ENCODE measurements around the gene CDK2.
"Not testable (repeated sequence)": the region's sequence is repeated elsewhere in the genome, so short reads cannot be mapped to it uniquely, and the experiment has no call there.

The CDK2 gene

DNA sequence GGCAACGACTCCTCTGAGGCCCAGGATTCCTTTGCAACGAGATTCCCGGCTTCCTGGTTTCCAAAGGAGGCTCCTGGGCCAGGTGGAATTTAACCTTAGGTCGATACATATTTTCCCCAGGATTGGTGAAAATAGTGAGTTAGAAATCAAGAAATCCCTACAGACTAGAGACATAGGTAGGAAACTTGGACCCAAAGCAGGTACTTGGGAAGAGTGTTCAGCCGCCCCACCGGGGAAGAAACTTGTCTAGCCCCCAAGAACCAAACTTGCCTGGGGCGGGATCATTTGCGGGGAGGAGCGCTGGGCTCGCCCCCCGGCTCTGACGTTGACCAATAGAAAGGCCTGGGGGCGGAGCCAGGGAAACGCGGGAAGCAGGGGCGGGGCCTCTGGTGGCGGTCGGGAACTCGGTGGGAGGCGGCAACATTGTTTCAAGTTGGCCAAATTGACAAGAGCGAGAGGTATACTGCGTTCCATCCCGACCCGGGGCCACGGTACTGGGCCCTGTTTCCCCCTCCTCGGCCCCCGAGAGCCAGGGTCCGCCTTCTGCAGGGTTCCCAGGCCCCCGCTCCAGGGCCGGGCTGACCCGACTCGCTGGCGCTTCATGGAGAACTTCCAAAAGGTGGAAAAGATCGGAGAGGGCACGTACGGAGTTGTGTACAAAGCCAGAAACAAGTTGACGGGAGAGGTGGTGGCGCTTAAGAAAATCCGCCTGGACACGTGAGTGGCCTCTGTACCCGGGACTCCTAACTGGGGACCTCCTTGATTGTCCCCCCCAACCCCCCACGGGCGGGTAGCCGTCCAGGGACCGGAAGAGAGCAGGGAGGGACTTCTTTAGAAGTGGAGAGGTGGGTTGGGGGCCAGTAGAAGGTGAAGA lies at the start of gene CDK2:
Gene CDK2, plus strand, starts transcription at position 423 of the 874 bp plus-strand sequence. Its CDS starts 179 bp downstream, at position 602.
- DNase-seq (ENCODE audit: insufficient read length, low spot score) (peak; percentile 77), FAIRE-seq (peak; percentile 87)

DNA sequence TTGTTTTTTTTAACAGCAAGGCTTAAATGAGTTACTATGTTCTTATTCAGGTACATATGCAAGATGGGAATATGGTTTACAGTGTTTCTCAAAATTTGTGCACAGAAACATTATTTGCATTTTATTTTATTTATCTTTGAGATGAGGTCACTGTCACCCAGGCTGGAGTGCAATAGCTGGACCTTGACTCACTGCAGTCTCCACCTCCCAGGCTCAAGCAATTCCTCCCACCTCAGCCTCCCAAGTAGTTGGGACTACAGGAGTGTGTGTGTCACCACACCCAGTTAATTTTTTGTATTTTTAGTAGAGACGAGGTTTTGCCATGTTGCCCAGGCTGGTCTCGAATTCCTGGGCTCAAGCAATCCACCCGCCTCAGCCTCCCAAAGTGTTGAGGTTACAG lies 47.6 kb upstream of the CDK2 start:
- FAIRE-seq; DNase-seq (ENCODE audit: insufficient read length, low spot score): not testable (repeated sequence)

DNA sequence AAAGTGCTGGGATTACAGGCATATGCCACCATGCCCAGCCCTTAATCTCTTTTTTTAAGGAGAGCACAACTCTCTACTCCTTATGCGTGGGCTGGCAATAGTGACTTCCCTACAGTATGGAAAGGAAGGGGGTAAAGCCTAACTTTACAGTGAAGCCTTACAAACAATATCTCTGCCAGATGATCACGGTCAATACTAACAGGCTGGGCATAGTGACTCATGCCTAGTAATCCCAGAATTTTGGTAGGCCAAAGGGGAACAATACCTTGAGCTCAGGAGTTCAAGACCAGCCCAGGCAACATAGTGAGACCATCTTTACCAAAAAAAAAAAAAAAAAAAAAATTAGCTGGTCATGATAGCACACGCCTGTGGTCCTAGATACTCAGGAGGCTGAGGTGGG lies 44.5 kb upstream of the CDK2 start:
- FAIRE-seq, result no peak
- no peak for DNase-seq (ENCODE audit: insufficient read length, low spot score)

DNA sequence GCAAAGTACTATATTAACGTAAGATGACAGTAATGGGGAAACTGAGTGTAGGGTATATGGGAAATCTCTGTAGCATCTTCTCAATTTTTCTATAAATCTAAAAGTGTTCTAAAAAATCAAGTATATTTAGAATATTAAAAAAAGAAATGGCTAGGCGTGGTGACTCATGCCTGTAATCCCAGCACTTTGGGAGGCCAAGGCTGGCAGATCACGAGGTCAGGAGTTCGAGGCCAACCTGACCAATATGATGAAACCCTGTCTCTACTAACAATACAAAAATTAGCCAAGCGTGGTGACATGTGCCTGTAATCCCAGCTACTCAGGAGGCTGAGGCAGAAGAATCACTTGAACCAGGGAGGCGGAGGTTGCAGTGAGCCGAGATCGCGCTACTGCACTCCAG lies 43.0 kb upstream of the CDK2 start:
- FAIRE-seq; DNase-seq (ENCODE audit: insufficient read length, low spot score): not testable (repeated sequence)

DNA sequence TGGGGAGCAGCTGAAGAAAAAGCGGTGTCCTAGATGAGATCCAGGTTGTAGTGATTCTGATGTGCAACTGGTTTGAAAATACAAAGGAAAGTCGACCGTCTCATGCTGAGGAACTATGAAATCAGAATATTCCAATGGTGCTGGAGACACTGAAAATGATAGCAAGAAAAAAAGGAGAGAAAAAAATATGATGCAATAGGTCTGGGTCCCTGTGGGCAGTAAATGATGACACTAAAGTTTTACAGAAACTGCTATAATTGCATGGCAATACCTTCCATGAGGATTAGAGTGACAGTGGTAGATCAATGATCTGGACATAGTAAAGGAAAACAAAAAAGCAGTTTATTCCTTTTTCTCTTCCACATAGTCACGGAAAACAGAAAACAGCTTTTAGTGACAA lies 41.3 kb upstream of the CDK2 start:
- DNase-seq (ENCODE audit: insufficient read length, low spot score) (no peak), FAIRE-seq (no peak)

DNA sequence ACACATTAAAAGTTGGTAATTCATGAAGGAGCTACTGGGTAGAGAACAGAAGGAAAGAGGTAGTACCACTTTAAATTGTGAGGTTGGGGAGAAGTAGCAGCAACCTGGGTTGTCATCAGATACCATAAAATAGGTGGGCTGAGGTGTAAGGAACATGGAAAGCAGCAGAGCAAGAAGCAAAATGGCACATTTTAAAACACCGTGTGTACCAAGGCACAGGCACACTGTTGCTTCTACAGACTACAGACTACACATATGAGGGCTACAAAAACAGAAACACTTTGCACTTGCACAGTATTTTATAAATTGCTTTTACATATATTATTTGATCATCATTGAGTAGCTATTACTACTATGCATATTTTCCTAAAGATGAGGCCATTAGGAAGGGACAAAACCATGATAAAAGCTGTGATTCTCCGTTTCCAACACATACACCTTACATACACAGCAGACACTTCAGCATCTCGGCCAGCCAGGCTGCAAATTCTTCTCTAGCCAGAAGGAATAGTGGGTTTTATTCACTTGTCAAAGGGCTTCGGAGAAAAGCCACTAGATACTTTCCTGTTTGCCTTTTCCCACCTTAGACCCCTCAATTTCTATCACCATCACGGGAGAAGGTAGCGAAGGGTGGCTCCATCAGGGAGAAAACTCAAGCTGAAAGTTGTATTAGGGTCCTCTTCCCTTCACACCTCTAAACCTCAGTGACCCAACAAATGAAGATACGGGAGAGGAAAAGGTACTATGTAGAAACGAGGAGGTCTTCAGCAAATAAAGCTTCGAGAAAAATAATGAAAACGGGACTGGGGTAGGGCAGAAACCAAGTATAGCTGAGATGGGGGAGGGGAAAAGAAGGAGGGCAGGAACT lies 40.5 kb upstream of the CDK2 start:
- FAIRE-seq (no peak), DNase-seq (ENCODE audit: insufficient read length, low spot score) (no peak)

DNA sequence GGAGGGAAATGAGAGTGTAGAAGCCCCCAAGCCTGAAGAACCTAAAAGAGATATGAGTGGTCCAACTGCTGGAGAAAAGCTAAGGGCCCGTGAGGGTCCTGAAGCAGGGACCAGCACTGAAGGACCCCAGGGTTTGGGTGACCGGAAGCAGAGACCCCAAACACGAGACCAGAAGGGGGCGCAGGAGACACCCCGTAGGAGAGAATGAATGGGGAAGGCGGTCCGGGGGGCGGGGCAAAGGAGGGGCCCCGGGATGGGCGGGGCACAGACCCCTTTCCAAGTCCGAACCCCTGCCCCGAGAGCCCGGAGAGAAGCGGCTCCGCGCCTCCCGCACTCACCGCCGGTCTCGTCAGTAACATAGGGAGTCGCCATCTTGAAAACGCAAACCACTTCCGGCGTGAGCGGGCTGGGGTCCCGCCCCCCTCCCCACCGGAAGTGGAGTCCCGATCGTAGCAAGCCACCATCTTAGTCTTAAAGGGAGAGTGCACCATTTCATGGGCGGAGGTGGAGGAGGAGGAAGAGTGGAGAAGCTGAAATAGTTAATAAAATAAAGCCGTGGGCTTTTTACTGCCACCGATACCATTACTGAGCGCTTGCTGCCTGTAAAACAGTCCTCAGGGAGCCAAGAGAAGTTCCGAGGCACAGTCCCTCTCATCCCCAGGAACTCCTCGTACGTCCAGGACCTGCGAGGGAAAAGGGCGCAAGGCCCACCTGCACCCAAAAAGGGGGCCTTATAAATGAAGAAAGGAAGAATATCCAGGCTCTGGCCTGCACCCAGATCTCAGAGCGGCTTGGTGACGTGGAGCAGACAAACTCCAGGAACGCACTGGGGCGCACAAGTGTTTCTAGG lies 39.7 kb upstream of the CDK2 start:
- peak; percentile 83 for FAIRE-seq

DNA sequence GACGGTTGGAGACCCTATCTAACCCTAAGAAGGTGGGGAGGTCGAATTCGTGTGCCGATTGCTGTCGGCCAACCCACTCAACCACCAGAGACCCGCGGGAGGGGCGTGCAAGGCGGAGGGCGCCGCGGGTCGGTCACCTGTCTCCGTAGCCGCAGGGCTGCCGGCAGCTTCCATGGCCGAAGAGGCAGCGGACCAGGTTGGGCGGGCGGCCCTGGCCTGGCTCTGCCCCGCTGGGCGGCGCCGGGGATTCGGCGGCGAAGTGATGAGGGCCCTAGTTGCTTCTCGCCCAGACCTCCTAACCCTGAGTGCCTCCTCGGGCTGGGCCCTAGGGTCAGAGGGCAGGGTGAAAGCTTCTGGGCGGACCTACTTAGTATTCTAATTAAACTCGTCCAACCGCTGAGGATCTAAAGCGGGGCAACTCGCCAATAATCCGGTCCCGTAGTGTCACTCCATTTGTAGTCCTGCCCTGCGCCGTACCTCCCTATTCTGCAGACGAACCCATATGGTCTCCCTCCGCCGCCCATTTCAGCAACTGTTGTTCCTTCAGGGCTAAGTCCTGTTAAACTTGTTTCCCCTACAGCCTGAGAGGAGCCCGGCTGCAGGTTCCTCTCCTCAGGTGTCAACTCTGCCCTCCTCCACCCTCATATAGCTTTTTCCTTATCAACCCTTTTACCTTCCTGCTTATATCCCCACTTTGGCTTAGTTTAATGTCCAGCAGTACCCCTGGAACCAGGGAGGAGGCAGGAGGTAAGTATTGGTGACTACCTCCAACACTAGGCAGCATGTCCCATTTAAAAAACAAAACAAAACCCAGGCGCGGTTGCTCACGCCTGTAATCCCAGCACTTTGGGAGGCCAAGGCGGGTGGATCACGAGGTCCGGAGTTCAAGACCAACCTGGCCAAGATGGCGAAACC lies 38.8 kb upstream of the CDK2 start, which contains the start of gene PYM1:
Gene PYM1, minus strand, starts transcription at position 307 of the 915 bp plus-strand sequence. Its CDS starts 133 bp downstream, at position 174.
- DNase-seq (ENCODE audit: insufficient read length, low spot score), result peak; percentile 41
- FAIRE-seq, result peak; percentile 81

More for the DNA sequence above, 39.7 kb upstream of the CDK2 start:
- peak; percentile 76 for DNase-seq (ENCODE audit: insufficient read length, low spot score)

DNA sequence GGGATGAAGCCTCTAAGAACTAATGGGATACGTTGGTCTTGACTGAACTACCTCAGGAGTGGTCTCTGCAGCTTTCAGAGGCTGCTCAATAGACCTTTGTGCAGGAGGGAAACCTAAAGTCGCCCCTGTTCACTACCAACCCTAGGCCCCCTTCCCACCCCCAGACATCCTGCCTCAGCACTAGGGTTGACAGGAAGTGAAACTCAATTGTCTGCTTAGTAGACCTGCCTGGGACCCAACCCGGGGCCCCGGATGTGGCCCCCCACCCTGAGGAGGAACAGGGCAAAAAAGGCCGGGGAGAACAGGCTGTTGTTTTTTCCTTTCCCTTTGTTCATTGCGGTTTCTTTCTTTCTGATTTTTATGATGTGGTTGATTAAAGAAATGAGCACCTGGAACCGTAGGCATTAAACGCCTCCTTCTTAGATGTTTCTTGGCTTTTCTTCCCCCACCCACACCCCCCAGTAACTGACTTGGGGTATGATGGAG lies 37.3 kb upstream of the CDK2 start:
- DNase-seq (ENCODE audit: insufficient read length, low spot score) (peak; percentile 70), FAIRE-seq (peak; percentile 72)

DNA sequence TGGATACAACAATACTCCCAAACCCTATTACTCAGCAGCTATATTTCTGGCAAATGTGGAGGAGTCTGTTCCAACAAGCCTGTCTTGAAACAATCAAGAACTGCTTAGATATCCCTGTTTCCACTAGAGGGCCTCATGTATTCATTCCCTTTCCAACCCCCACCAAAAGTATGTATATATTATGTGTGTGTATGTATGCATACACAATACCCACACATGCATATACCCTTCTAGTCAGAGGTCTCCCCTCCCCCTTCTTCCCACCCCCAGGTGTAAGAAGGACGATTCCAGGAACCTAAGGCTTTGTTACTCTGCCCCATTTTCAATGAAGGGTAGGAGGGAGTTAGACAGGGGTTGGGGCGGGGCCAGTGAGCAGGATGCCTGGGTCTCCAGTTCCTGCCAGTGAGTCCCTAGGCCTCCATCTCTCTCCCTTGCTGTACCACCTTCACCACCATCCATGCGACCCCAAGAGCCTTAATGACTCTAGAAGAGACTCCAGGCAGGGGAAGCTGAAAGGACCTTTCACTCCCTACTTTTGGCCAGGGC lies 35.8 kb upstream of the CDK2 start, which contains the start of gene DGKA:
Gene DGKA, plus strand, starts transcription at position 392 of the 546 bp plus-strand sequence. CDS start 5,342 bp downstream, outside the sequence.
- DNase-seq (ENCODE audit: insufficient read length, low spot score) (peak; percentile 61), FAIRE-seq (peak; percentile 78)

DNA sequence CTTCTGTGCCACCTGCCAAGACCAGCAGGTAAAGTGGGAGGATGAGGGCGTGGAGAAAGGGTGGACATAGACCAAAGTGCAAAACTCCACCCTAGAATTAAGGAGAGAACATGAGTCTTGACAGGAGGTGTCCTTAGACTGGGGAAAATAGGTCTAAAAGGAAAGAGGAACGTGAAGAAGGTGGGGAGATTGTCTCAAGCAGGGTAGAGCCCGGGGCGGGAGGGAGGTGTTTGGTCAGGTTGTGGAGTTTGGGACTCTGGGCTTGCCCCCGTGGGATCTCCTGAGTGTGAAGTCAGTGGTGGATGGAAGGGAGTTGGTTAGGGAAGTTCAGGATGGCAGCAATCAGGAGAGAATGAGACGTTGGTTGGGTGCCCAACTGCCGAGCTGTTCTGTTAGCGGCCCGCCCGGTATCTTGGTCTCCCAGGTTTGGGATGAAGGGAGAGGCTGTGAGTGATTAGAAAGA lies 35.3 kb upstream of the CDK2 start:
- FAIRE-seq (peak; percentile 64), DNase-seq (ENCODE audit: insufficient read length, low spot score) (no peak)

DNA sequence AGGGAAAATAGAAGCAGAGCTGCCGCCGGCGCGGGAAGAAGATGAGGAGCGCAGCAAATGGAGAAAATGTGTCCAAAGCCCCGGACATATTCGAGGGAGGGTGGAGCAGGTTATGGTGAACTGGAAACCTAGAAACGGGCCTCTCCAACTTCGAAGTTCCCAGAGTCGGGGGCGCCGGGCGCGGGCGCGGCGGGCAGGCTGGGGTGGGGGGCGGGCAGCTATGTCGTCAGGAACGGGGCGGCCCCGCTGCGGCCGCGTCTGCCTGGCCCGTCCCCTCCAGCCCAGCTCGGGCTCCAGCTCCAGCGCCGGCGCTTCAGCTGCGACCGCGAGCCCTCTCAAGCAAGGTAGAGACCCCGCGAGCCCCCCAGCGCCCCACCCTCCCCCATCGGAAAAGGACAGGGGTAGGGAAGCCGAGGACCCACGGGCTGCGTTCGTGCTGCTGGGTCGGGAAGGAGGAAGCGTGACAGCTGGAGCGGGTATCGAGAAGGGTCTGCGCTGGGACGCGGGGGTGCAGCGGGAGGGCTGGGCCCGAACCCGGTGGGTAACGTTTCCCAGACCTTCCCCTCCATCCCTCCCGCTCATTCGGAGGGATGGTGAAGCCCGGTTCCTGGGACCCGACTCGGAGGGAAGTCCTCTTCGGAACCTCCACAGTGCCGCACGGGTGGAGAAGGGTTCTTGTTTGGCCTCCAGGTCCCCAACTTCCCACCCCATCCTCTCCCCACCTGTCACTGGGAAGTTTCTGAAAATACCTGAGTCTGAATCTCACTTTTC lies 34.7 kb upstream of the CDK2 start:
- FAIRE-seq (no peak), DNase-seq (ENCODE audit: insufficient read length, low spot score) (no peak)

DNA sequence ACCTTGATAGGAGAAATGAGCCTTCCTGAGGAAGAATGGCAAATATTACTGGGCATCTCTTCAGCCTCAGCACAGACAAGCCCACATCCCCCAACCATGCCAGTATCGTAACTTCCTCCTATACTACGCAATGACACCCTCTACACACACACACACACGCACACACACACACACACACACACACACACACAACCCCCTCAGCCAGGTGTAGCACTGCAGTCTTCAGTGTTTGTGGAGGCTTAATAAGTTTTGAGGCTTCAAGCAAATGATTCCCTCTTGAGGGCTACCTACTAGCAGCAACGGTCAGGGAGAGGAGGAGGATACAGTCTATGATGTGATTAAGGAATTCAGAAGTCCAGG lies 34.1 kb upstream of the CDK2 start:
- FAIRE-seq, result peak; percentile 14
- DNase-seq (ENCODE audit: insufficient read length, low spot score), result no peak

DNA sequence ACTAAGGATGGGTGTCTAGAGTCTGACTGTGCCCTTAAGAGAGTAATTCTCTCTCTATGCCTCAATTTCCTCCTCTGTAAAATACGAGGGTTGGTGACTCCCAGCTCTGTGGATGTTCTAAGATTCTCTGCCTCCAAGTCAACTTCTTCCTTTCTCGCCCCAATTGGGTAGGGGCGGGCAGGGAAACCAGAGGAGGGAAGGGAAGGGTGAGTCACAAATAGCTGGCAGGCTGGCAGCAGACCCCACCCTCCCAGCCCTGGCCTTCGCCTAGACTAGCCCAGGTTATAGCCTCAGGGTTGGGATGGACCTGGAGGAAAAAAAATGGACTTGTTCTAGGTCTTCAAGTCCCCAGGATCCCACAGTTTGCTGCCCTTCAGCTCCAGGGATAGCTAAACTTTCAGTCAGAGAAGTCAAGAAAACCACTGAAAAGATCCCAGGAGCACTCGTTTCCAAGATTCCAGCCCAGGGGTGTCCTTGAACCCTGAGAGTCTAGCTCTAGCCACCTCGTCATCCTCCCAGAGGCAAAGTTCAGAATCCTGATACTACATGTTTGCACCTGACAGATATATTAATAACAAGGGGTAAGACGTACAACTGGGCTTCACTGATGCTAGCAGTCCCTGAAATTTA lies 33.3 kb upstream of the CDK2 start:
- no peak for DNase-seq (ENCODE audit: insufficient read length, low spot score)
- no peak for FAIRE-seq

DNA sequence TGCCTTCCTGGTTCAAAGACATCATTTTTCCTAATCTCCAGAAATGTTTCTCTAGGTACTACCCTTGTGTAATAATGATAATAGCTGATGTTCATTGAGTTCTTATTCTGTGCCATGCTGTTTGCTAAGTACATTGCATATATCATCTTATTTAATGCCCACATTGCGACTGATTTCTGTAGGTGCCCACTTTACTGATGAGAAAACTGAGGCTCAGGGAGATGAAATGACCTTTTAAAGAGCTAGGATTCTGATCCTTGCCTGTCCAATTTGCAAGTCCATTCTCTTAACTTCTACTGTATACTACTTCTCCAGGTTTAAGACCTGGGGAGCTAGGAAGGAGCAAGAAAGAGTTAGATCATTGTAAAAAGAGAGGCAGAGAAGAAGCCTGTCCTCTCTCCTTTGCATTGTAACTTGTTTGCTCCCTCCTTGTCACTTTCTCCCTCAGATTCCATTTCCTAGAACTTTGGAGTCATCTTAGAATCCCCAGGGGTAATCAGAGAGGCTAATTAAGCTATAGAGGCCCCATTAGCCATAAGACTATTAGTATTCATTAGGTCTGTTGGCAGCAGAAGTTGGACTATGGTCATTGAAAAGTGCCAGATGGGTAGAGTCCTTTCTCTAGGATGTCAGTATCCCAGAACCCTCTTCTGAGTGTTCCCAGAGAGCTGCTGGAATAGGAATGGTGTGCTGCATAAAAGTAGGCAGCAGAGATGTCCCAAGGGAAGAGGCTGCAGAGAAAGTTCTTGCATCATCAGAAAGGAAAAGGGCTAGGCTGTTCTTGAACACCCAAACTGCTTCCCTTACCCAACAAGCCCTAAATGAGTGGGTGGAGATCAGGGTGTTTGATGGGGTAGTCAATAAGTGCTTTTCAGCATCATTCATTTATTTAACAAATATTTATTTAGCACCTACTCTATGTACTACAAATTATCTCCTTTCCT lies 32.6 kb upstream of the CDK2 start:
- no peak for FAIRE-seq
- DNase-seq (ENCODE audit: insufficient read length, low spot score), result no peak

DNA sequence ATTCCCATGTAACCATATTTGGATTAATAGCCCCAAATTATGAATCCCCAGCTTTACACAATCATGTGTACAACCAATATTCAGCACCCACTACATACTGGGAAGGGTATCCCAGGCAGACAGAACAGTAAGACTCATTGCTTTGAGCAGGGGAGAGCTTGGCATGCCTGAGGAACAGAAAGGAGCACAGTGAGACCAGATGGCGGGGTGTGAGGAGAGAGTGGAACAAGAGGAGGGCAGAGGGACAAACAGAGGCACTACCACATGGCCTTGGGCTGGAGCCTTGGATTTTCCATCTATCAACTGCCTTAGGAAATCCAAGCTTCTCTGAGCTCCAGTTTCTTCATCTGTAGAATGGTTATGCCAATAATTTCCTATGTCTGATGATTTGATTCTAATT lies 31.9 kb upstream of the CDK2 start:
- FAIRE-seq, result no peak

More for the DNA sequence above, 31.9 kb upstream of the CDK2 start:
- DNase-seq (ENCODE audit: insufficient read length, low spot score), result no peak
